GM06990 (cell line): ENCODE measurements around the gene MAPKAP1.

Source experiments
- DNase-seq: peaks from one replicate; pipeline ENCODE4 v3.0.0-alpha.2; 2011; ENCODE audit not compliant: insufficient read length; ENCODE audit errors: extremely low read depth
- H3K27me3 ChIP-seq: replicated peaks from 2 replicates; pipeline ENCODE4 v1.6.0; 2011; ENCODE audit warnings: low read length; ENCODE audit not compliant: control insufficient read depth, insufficient read depth
- H3K36me3 ChIP-seq: 2 replicates; pipeline ENCODE4 v1.5.1; 2011; ENCODE audit warnings: low read length; ENCODE audit not compliant: control insufficient read depth, insufficient read depth
- H3K4me3 ChIP-seq: replicated peaks from 2 replicates; pipeline ENCODE4 v1.5.1; 2011; ENCODE audit warnings: low read depth, mild to moderate bottlenecking, control low read depth, low read length
- CTCF ChIP-seq: IDR thresholded peaks from 2 replicates; pipeline ENCODE4 v1.5.1; 2011; ENCODE audit warnings: low read length, control low read depth, mild to moderate bottlenecking, inconsistent platforms; ENCODE audit not compliant: insufficient read depth, poor library complexity, severe bottlenecking

MAPKAP1 gene

GRCh38 chr9:125652233-125652594 lies 54.8 kb downstream of the MAPKAP1 start:
- Histone ChIP-seq H3K36me3 (no peaks in the 10 kb centered on the region; the same call in 1 of the 2 replicates), H3K4me3 (no peak overlapping the region), H3K27me3 (no peaks in the 10 kb centered on the region)
- DNase-seq: no peak
- TF ChIP-seq CTCF: no peak

- DNase-seq: no peak
- Histone ChIP-seq H3K36me3 (no peaks in the 10 kb centered on the region; the same call in 1 of the 2 replicates), H3K27me3 (no peaks in the 10 kb centered on the region), H3K4me3 (no peak overlapping the region)
- no peak for TF ChIP-seq CTCF
These were observed 55.3 kb downstream of the MAPKAP1 start for GRCh38 chr9:125651576-125652232.

- no peaks in the 10 kb centered on the region for H3K27me3 ChIP-seq
- H3K4me3 ChIP-seq: peak overlapping the region; percentile 38; the same call in 1 of the 2 replicates
- TF ChIP-seq CTCF: no peak
- DNase-seq: peak; percentile 52
- H3K36me3 ChIP-seq: no peaks in the 10 kb centered on the region; the same call in 1 of the 2 replicates
These were observed 56.7 kb downstream of the MAPKAP1 start for GRCh38 chr9:125650271-125650737.

GRCh38 chr9:125649826-125650225 lies 57.2 kb downstream of the MAPKAP1 start:
- Histone ChIP-seq H3K36me3 (no peaks in the 10 kb centered on the region; the same call in 1 of the 2 replicates), H3K27me3 (no peaks in the 10 kb centered on the region), H3K4me3 (peak overlapping the region; percentile 38)
- no peak for TF ChIP-seq CTCF
- DNase-seq: no peak

GRCh38 chr9:125649315-125649714 lies 57.7 kb downstream of the MAPKAP1 start:
- no peak for TF ChIP-seq CTCF

More at GRCh38 chr9:125649315-125649714, 57.7 kb downstream of the MAPKAP1 start:
- H3K36me3 ChIP-seq: no peaks in the 10 kb centered on the region; the same call in 1 of the 2 replicates
- DNase-seq: no peak
- no peaks in the 10 kb centered on the region for H3K27me3 ChIP-seq
- no peak overlapping the region; the same call in 1 of the 2 replicates for H3K4me3 ChIP-seq
